Lower leg skin (tissue), 4 donors: ENCODE data around the gene COL4A3. TPM values are rescaled to one million over a fixed set of nuclear protein-coding genes. Genes with fewer than 3 reads are reported as not detected.
A peak's percentile ranks its signal among the peaks of the same experiment; 100 is the strongest.
"Not testable (repeated sequence)": the region's sequence is repeated elsewhere in the genome, so short reads cannot be mapped to it uniquely, and the experiment has no call there.

Source experiments
- DNase-seq, 2 donors: peaks; one replicate each; pipeline ENCODE4 v3.0.0-alpha.2; 2019; ENCODE audit warnings: low spot score in 2 of 2
- H3K4me3 ChIP-seq: fragments of 200-600 bp; sonication (generic); 2 replicates; pipeline ENCODE4 v1.5.1; 2017; ENCODE audit warnings: mild to moderate bottlenecking, low read depth; ENCODE audit not compliant: poor library complexity, severe bottlenecking
- CTCF ChIP-seq, 3 donors: fragments of 450-650 bp; IDR thresholded peaks; one replicate each; pipeline ENCODE4 v1.5.1; 2016; ENCODE audit warnings: antibody characterized with exemption in 3 of 3, mild to moderate bottlenecking in 3 of 3, moderate library complexity in 2 of 3
- POLR2A ChIP-seq, 2 donors: fragments of 450-650 bp; IDR thresholded peaks; one replicate each; pipeline ENCODE4 v1.6.1; 2016 to 2017; ENCODE audit warnings: antibody characterized with exemption in 2 of 2, mild to moderate bottlenecking in 1 of 2, moderate library complexity in 1 of 2
- WGBS, 2 donors: methylation state at CpG; one replicate each; pipeline ENCODE4 v1.1.5; 2018; 5-methylcytosine and 5-hydroxymethylcytosine counted together
- intact Hi-C: fragments of 100-400 bp; cut with DNase I; formaldehyde crosslinking; loops from one replicate; pipeline ENCODE4 v1.15.0; 2023; ENCODE audit warnings: low total_unique reads
- total RNA-seq, 4 donors: library from RNA; depleted of rRNA; stranded (reverse); fragments of >200 nt; gene quantifications; one replicate each; pipeline ENCODE4 v1.1.0, GENCODE V29; 2016

The COL4A3 gene
- total RNA-seq, 4 donors from 2014 or later, result 0.08 to 0.56 (median 0.24) TPM

DNA sequence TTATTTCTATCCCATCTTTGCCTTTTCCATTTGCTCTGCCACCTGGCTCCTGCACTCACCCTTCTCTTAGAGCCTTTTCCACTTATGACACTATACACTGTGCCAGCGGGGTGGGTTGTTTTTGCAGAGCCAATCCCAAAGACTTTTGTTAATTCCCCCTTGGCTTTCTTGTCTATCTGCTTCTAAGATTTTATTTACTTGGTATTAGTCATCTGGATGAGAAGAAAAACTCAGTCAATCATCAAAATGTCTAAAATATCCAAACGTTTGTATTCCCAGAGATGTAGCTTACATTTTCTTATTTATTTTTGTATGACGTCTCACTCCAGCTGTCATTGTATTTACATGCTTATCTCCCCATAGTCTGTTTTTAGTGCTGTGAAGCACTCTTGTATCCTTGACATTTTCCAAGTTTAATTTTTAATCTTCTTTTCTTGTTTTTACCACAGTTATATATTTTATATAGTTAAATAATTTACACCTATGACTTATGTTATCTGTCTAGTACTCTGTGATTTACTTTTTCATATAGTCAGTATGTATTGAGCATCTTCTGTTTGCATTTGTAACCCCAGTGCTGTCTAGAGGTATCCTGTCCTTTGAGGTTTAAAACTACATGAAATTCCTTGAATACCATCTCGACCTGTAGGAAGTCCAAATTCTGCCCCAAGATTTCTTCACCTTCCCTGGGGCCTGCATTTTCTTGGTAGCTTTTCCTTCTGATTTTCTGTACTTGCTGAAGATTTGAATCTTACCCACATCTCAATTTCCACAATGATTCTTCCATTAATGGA is 55.1 kb downstream of the COL4A3 start:
- TF ChIP-seq CTCF (IDR thresholded peaks at IDR 0.05) (no peak), POLR2A (IDR thresholded peaks at IDR 0.05) (no peak)
- DNase-seq, result no peak
- H3K4me3 ChIP-seq, result no peak overlapping the region
- WGBS, 2 donors, result 48 to 54% methylated on average over 4 of the region's 4 CpGs
- intact Hi-C loops, result no loop called here

DNA sequence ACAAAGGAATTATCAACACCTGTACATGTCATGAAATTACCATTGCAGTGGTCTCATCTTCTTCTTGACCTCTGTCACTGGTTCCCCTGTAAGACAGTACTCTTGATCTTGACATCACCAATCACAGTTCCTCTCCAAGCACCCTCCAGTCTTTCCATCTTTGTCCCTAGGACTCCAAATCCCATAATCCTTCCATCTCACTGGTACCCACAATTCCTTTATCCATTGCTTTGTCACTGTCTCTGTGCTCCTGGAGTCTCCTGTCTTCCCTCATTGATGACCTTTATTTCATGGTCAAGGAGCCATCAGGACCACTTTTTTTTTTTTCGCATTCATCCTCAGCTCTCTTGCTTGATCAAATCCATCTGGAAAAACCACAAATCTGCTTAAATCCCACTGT is 56.7 kb downstream of the COL4A3 start:
- intact Hi-C loops, result no loop called here
- WGBS, 2 donors, result 36 to 87% methylated on average over 1 of the region's 1 CpG
- TF ChIP-seq CTCF (IDR thresholded peaks at IDR 0.05) (no peak), POLR2A (IDR thresholded peaks at IDR 0.05) (no peak)
- DNase-seq, result no peak
- no peak overlapping the region for H3K4me3 ChIP-seq

- WGBS, 2 donors, result 54 to 64% methylated on average over 4 of the region's 4 CpGs
- DNase-seq, result no peak
- intact Hi-C loops, result no loop called here
- no peak for TF ChIP-seq POLR2A (IDR thresholded peaks at IDR 0.05)
- no peak for TF ChIP-seq CTCF (IDR thresholded peaks at IDR 0.05)
- no peak overlapping the region for H3K4me3 ChIP-seq
Observed at GRCh38 chr2:227222292-227222691, 57.9 kb downstream of the COL4A3 start.

- intact Hi-C loops, H3K4me3 ChIP-seq, DNase-seq: not testable (repeated sequence)
- 89 to 90% methylated on average over 6 of the region's 6 CpGs for WGBS, 2 donors
Observed at GRCh38 chr2:227225641-227226040, 61.2 kb downstream of the COL4A3 start.

GRCh38 chr2:227228061-227228667 is 63.7 kb downstream of the COL4A3 start:
- no peak for TF ChIP-seq POLR2A (IDR thresholded peaks at IDR 0.05)
- TF ChIP-seq CTCF (IDR thresholded peaks at IDR 0.05), result no peak
- H3K4me3 ChIP-seq, result no peak overlapping the region
- 18 to 19% methylated on average over 14 of the region's 14 CpGs for WGBS, 2 donors
- peak in 1 of 2 donors; percentile 31 for DNase-seq
- intact Hi-C loops, result no loop called here

DNA sequence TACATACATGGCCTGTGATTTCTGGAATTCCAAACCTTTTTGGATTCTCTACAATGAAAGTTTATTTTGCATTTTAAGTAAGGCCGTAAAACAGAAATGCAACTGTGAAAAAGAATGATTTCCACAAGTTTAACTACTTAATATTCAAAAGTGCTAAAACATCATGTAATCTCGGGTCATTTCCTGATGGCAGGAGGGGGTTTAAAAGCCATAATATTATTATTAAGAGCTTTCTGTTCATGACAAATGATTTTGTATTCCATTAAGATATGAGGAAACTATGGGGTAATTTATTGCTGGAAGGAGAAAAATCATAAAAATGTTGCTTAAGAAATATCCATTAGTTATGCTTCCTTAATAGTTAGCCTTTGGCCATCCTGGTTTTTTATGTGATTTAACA is 65.7 kb downstream of the COL4A3 start:
- intact Hi-C loops, result no loop called here

More for the DNA sequence above, 65.7 kb downstream of the COL4A3 start:
- no peak overlapping the region for H3K4me3 ChIP-seq
- no peak for DNase-seq
- no peak for TF ChIP-seq CTCF (IDR thresholded peaks at IDR 0.05)
- no peak for TF ChIP-seq POLR2A (IDR thresholded peaks at IDR 0.05)
- 81 to 84% methylated on average over 2 of the region's 2 CpGs for WGBS, 2 donors
